ENCODE measurements around the gene UBXN4.
"Not testable (repeated sequence)": the region's sequence is repeated elsewhere in the genome, so short reads cannot be mapped to it uniquely, and the experiment has no call there.

The UBXN4 gene

DNA sequence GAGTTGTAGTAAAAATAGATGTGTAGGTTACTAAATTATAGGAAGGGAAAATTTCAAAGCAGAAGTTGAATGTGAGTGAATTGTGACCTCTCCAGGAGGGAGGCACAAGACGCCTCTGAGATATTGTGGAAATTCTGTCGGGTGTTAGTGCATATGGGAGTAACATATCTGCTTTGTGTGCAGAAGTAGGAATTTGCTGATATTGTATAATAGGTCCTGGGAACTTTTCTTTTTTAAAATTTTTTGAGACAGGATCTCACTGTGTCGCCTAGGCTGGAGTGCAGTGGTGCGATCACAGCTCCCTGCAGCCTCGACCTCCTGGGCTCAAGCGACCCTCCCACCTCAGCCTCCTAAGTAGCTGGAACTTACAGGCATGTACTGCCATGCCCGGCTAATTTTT is 34.7 kb downstream of the UBXN4 start:
- Histone ChIP-seq H3K4me2 (no peak overlapping the region), H3K27ac (no peak overlapping the region), H3K36me3 (peaks cover 90 to 98% (median 93%) of the 10 kb centered on the region in 11 experiments), H3K4me3 (no peak overlapping the region), H4K20me1 (peaks cover 0 to 5% (median 0%) of the 10 kb centered on the region in 11 experiments; a peak in 2 of 22 replicates), H3K27me3 (no peaks in the 10 kb centered on the region), H3K9me3 (replicated peaks in 1 of 11) (peaks cover 0 to 4% (median 0%) of the 10 kb centered on the region in 11 experiments; a peak in 1 of 22 replicates), H3K9ac (no peak overlapping the region), H3K4me1 (peaks cover 0 to 12% (median 0%) of the 10 kb centered on the region in 10 experiments; a peak in 6 of 20 replicates)
- TF ChIP-seq Cebpa-rat (IDR thresholded peaks at IDR 0.05), result no peak

DNA sequence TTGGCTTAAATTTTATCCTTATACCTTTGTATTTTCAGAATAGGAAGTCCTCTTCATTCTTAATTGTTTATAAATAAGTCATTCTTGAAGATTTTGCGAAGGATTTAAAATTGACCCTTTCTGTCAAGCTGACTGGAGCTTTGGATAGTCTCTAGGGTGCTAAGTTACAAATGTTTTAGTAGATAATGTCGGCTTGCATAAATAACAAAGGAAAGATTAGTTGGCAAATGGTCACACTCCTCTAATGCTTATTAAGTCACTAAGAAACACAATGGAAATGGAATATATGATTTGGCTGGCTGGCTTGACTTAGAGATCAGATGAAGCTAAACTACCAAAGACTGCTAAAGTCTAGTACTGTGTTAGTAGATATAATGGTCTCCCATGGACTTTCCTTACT is 40.6 kb downstream of the UBXN4 start:
- Histone ChIP-seq H3K4me3 (no peak overlapping the region), H3K36me3 (peaks cover 86 to 98% (median 92%) of the 10 kb centered on the region in 11 experiments), H3K4me1 (no peaks in the 10 kb centered on the region), H3K9ac (no peak overlapping the region), H3K4me2 (no peak overlapping the region), H3K27ac (no peak overlapping the region), H3K27me3 (no peaks in the 10 kb centered on the region), H4K20me1 (0 out of 22 replicates have a peak, but pooled peaks cover 0 to 3% (median 0%) of the 10 kb centered on the region in 11 experiments), H3K9me3 (replicated peaks in 1 of 11) (peaks cover 0 to 8% (median 0%) of the 10 kb centered on the region in 11 experiments; a peak in 1 of 22 replicates)
- no peak for TF ChIP-seq Cebpa-rat (IDR thresholded peaks at IDR 0.05)

DNA sequence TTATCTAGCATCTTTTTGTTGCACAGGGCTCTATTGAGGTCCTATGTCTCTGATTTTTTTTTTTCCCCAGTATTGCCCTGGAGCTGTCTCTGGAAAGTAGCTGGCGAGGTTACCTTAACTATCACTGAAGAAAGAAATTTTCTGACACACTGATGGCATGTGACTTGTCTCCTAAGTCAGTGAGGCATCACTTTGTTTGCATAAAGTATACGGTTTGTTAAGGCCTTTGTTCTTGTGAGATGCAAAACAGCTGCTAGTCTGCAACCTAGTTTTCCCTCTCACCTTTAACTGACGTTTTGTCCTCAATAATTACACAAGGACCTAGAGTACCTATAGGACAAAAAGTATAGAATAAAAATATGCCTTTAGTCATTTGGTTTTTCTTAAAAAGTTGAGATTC is 41.8 kb downstream of the UBXN4 start:
- Histone ChIP-seq H4K20me1 (0 out of 22 replicates have a peak, but pooled peaks cover 0 to 3% (median 0%) of the 10 kb centered on the region in 11 experiments), H3K27ac (no peak overlapping the region), H3K4me3 (no peak overlapping the region), H3K27me3 (no peaks in the 10 kb centered on the region), H3K4me2 (no peak overlapping the region), H3K9ac (no peak overlapping the region), H3K36me3 (peaks cover 86 to 98% (median 94%) of the 10 kb centered on the region in 11 experiments), H3K4me1 (no peaks in the 10 kb centered on the region), H3K9me3 (replicated peaks in 1 of 11) (peaks cover 0 to 8% (median 0%) of the 10 kb centered on the region in 11 experiments; a peak in 1 of 22 replicates)
- TF ChIP-seq Cebpa-rat (IDR thresholded peaks at IDR 0.05), result no peak

DNA sequence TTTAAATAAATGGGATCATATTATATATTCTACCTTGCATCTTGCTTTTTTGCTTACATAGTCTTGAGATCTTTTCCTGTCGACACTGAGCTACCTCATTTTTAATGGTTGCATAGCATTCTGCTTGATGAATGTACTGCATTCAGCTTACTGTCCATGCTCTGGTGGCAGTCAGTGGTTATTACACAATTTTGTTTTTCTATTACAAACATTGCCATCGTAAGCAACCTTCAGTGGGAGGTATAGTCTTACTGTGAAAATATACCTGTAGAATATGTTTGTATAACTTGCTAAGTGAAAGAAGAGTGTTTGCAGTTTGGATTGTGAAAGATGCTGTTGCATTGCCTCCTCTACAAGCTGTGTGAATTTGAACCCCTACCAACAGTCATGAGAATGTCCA is 43.4 kb downstream of the UBXN4 start:
- 0 out of 22 replicates have a peak, but pooled peaks cover 0 to 3% (median 0%) of the 10 kb centered on the region in 11 experiments for H4K20me1 ChIP-seq
- H3K36me3 ChIP-seq, result peaks cover 74 to 93% (median 83%) of the 10 kb centered on the region in 11 experiments
- peaks cover 0 to 8% (median 0%) of the 10 kb centered on the region in 11 experiments; a peak in 1 of 22 replicates for H3K9me3 ChIP-seq (replicated peaks in 1 of 11)
- peak in 2 of 11 experiments; percentile 11 to 29; a peak in 2 of 22 replicates for TF ChIP-seq Cebpa-rat (IDR thresholded peaks at IDR 0.05)
- no peaks in the 10 kb centered on the region for H3K4me1 ChIP-seq
- H3K4me2 ChIP-seq, result no peak overlapping the region
- no peak overlapping the region for H3K9ac ChIP-seq
- no peak overlapping the region for H3K27ac ChIP-seq
- no peaks in the 10 kb centered on the region for H3K27me3 ChIP-seq
- no peak overlapping the region for H3K4me3 ChIP-seq

DNA sequence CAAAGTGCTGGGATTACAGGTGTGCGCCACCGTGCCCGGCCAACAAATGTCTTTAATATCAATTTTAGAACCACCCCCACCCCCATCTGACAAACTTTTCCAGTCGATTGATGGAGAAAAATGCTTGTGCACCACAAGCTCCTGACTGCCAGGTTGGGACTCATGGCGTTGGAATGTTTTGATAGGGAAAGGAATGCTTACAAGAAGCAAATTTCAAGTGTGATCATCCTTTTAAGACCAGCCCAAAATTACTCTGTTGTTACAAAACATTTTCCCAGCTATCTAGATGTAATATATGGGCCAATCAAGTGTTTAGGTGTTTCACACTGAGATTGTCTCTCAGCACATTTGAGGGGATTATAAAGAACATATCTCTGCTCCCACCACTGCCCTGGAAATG is 45.2 kb downstream of the UBXN4 start:
- no peak for TF ChIP-seq Cebpa-rat (IDR thresholded peaks at IDR 0.05)
- H3K27ac ChIP-seq, result no peak overlapping the region
- peaks cover 57 to 76% (median 65%) of the 10 kb centered on the region in 11 experiments for H3K36me3 ChIP-seq

DNA sequence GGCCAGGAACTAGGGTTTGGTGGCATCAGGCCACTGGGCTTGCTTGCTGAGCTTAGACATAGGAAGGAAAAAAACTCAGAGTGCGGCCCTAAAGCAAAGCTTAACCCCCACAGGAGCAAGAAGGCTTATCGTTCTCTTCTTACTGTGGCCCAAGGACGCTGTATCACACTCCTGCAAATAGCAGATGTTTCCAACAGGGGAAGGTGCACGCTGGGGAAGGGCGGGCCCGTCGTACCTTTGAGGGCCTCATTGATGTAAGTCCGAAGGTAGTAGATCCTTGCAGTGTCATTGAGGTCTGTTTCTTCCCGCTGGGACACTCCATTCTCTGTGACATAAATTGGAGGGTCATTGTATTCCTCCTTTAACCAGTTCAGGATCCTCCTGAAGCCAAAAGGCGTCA is 48.8 kb downstream of the UBXN4 start:
- Histone ChIP-seq H3K4me2 (no peak overlapping the region), H3K9me3 (replicated peaks in 1 of 11) (peaks cover 0 to 8% (median 0%) of the 10 kb centered on the region in 11 experiments; a peak in 2 of 22 replicates), H3K9ac (no peak overlapping the region), H3K27me3 (no peaks in the 10 kb centered on the region), H3K4me3 (no peak overlapping the region), H3K4me1 (peaks cover 6 to 34% (median 27%) of the 10 kb centered on the region in 10 experiments; a peak in 18 of 20 replicates), H4K20me1 (no peaks in the 10 kb centered on the region), H3K36me3 (peaks cover 21 to 40% (median 29%) of the 10 kb centered on the region in 11 experiments), H3K27ac (no peak overlapping the region)
- no peak for TF ChIP-seq Cebpa-rat (IDR thresholded peaks at IDR 0.05)

More for the DNA sequence above, 45.2 kb downstream of the UBXN4 start:
- Histone ChIP-seq H3K9me3 (replicated peaks in 1 of 11) (peaks cover 0 to 8% (median 0%) of the 10 kb centered on the region in 11 experiments; a peak in 2 of 22 replicates), H3K9ac (no peak overlapping the region), H3K4me1 (peaks cover 0 to 11% (median 6%) of the 10 kb centered on the region in 10 experiments; a peak in 10 of 20 replicates), H3K4me3 (no peak overlapping the region), H3K27me3 (no peaks in the 10 kb centered on the region), H3K4me2 (no peak overlapping the region), H4K20me1 (0 out of 22 replicates have a peak, but pooled peaks cover 0 to 3% (median 0%) of the 10 kb centered on the region in 11 experiments)

DNA sequence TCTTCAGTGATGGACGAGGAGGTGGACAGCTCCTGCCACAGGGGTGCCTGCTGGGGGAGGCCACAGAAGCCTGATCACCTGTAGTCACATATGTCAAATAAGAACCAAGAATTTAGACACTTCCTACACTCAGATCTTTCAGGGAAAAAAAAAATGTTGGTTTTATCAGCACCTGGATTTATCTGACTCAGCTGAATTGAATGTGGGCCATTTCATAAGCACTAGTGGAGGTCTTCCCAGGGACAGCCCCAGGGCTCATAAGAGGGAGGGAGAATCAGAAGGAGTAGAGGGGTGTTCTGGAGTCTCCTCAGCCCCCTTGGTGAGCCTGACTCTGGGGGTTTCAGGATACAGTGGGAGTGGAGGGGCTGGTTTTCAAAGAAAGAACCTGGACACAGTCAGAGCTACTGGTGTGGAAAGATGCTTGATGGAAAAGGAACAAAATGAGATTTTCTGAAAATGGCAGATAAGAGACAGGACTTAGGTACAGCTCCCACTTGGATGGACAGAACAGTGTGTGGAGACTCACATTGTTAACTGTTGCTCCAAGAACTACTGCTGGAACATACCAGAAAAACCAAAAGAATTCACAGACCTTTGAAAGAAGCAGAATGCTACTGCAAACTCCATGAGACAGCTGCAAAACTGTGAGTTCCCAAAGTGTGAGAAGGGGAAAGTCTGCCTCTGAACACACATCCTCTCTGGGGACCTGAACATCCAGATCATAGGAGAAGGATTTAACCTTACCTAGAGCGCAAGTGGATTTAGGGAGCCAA is 49.9 kb downstream of the UBXN4 start:
- H3K27me3 ChIP-seq, result no peaks in the 10 kb centered on the region
- peaks cover 11 to 29% (median 20%) of the 10 kb centered on the region in 11 experiments; a peak in 18 of 22 replicates for H3K36me3 ChIP-seq
- H3K9ac ChIP-seq, result no peak overlapping the region; a peak in 1 of 22 replicates
- H3K27ac ChIP-seq, result no peak overlapping the region; a peak in 1 of 22 replicates
- peak overlapping the region in 8 of 11 experiments; percentile 25 to 69 (median 49); a peak in 12 of 22 replicates for H3K4me2 ChIP-seq
- peaks cover 6 to 34% (median 27%) of the 10 kb centered on the region in 10 experiments; a peak in 18 of 20 replicates for H3K4me1 ChIP-seq
- H3K4me3 ChIP-seq, result no peak overlapping the region
- TF ChIP-seq Cebpa-rat (IDR thresholded peaks at IDR 0.05), result no peak
- H4K20me1 ChIP-seq, result no peaks in the 10 kb centered on the region
- H3K9me3 ChIP-seq (replicated peaks in 1 of 11), result peaks cover 0 to 8% (median 0%) of the 10 kb centered on the region in 11 experiments; a peak in 1 of 22 replicates

DNA sequence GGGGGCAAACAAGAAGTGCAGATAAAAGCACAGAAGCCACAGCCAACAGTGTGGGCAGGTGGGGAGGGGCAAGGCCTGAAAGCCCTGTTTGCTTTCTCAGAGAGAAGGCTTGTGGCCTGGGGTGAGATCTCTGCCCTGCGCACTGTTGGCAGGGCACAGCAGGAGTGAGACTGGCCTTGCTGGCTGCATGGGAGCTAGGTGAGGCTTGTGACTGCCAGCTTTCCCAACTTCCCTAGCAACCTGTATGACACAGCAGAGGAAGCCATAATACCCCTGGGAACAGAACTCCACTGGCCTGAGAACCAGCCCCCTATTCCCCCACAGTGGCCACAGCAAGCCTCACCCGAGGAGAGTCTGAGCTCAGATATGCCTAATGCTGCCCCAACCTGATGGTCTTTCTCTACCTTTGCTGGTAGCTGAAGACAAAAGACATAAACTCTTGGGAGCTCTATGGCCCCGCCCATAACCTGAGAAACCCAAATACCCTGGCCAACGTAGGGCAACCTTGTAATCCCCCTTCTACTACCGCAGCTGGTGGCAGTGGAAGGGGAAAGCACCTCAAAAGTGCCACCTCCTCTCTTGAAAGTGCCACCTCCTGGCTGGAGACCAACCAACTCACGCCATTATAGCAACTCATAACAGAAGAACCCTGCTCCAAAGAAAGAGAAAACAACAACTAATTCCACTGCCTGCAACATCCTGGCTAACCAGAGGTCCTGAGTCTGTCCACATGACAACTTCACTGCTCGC is 50.9 kb downstream of the UBXN4 start:
- Histone ChIP-seq H3K4me3 (no peak overlapping the region), H3K36me3 (peaks cover 2 to 19% (median 10%) of the 10 kb centered on the region in 11 experiments; a peak in 17 of 22 replicates), H3K4me1 (peaks cover 6 to 34% (median 27%) of the 10 kb centered on the region in 10 experiments; a peak in 18 of 20 replicates), H3K9me3 (replicated peaks in 1 of 11) (peaks cover 0 to 8% (median 0%) of the 10 kb centered on the region in 11 experiments; a peak in 1 of 22 replicates), H3K27me3 (no peaks in the 10 kb centered on the region), H3K4me2 (peak overlapping the region in 9 of 11 experiments; percentile 25 to 69 (median 52); a peak in 18 of 22 replicates), H4K20me1 (no peaks in the 10 kb centered on the region), H3K9ac (no peak overlapping the region), H3K27ac (peak overlapping the region in 1 of 11 experiments; percentile 2; a peak in 2 of 22 replicates)
- peak in 1 of 11 experiments; percentile 23; a peak in 1 of 22 replicates for TF ChIP-seq Cebpa-rat (IDR thresholded peaks at IDR 0.05)

DNA sequence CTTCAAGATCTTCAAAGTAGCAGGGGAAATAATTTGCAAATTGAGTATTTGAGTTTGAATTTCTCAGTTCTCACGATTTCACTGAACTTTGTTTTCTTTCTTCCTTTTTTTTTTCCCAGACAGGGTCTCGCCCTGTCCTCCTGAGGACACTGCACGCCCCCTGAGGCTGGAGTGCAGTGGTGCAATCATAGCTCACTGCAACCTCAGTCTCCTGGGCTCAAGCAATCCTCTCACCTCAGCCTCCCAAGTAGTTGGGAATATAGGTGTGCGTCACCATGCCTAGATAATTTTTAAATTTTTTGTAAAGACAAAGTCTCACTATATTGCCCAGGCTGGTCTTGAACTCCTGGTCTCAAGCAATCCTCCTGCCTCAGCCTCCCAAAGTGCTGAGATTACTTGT is 54.0 kb downstream of the UBXN4 start:
- H3K9me3 ChIP-seq (replicated peaks in 1 of 11), result peaks cover 11 to 24% (median 15%) of the 10 kb centered on the region in 11 experiments
- H3K27ac ChIP-seq, H3K9ac ChIP-seq, H3K27me3 ChIP-seq, H3K4me3 ChIP-seq, H3K36me3 ChIP-seq, H3K4me2 ChIP-seq, H4K20me1 ChIP-seq: not testable (repeated sequence)
- H3K4me1 ChIP-seq, result peaks cover 17 to 41% (median 27%) of the 10 kb centered on the region in 10 experiments; a peak in 19 of 20 replicates

Measured in BLaER1 treated with 17β-estradiol and CSF1 and Interleukin-3, amounts not matched to agents 10 nM and 100 nM (cell line).